GM23338 (cell line): ENCODE data around the gene SMG6. TPM values are rescaled to one million over a fixed set of nuclear protein-coding genes. Genes with fewer than 3 reads are reported as not detected.

Experiments
- ATAC-seq: fragments of 200-7000 bp; cut with Tn5 transposase; 3 replicates; pipeline ENCODE4 v1.9.1; 2020
- DNase-seq: peaks from one replicate; pipeline ENCODE4 v3.0.0-alpha.2; 2015; ENCODE audit warnings: low spot score
- H2AFZ ChIP-seq: fragments of 200-600 bp; sonication (generic); 2 replicates; pipeline ENCODE4 v1.8.0; 2016; ENCODE audit warnings: antibody characterized with exemption, mild to moderate bottlenecking, moderate library complexity
- H3F3A ChIP-seq: fragments of 200-600 bp; sonication (generic); replicated peaks from 2 replicates; pipeline ENCODE4 v1.8.0; 2017; ENCODE audit warnings: antibody characterized with exemption, mixed run types, low read depth
- H3K27ac ChIP-seq: fragments of 200-600 bp; sonication (generic); 2 replicates; pipeline ENCODE4 v1.6.1; 2016; ENCODE audit warnings: low read depth
- H3K27me3 ChIP-seq: fragments of 200-600 bp; sonication (generic); 2 replicates; pipeline ENCODE4 v1.8.0; 2016; ENCODE audit warnings: mild to moderate bottlenecking, mixed run types, moderate library complexity; ENCODE audit not compliant: insufficient read depth
- H3K36me3 ChIP-seq: fragments of 200-600 bp; sonication (generic); 2 replicates; pipeline ENCODE4 v1.8.0; 2016; ENCODE audit warnings: mild to moderate bottlenecking; ENCODE audit not compliant: insufficient read depth
- H3K4me1 ChIP-seq: fragments of 200-600 bp; sonication (generic); 2 replicates; pipeline ENCODE4 v1.8.0; 2016; ENCODE audit warnings: mild to moderate bottlenecking, moderate library complexity; ENCODE audit not compliant: insufficient read depth
- H3K4me2 ChIP-seq: fragments of 200-600 bp; sonication (generic); 2 replicates; pipeline ENCODE4 v1.7.1; 2017; ENCODE audit warnings: mixed run types
- H3K4me3 ChIP-seq: fragments of 200-600 bp; sonication (generic); 2 replicates; pipeline ENCODE4 v1.6.1; 2016; ENCODE audit warnings: mixed run types
- H3K79me2 ChIP-seq: fragments of 200-600 bp; sonication (generic); replicated peaks from 2 replicates; pipeline ENCODE4 v1.8.0; 2017; ENCODE audit warnings: mild to moderate bottlenecking; ENCODE audit not compliant: insufficient read depth
- H3K9me2 ChIP-seq: fragments of 200-600 bp; sonication (generic); 2 replicates; pipeline ENCODE4 v1.8.0; 2017; ENCODE audit not compliant: insufficient read depth
- H4K20me1 ChIP-seq: fragments of 200-600 bp; sonication (generic); replicated peaks from 2 replicates; pipeline ENCODE4 v1.8.0; 2017; ENCODE audit warnings: mild to moderate bottlenecking; ENCODE audit not compliant: insufficient read depth
- H3K27ac Mint-ChIP-seq: 2 replicates; pipeline ENCODE4 v1.8.0; 2020; ENCODE audit warnings: inconsistent platforms, mild to moderate bottlenecking, moderate library complexity, mixed read lengths
- H3K27me3 Mint-ChIP-seq: 3 replicates; pipeline ENCODE4 v1.8.0; 2022; ENCODE audit warnings: low read depth, mild to moderate bottlenecking, moderate library complexity, mixed read lengths, inconsistent platforms; ENCODE audit not compliant: insufficient read depth, poor library complexity
- H3K36me3 Mint-ChIP-seq: 3 replicates; pipeline ENCODE4 v1.8.0; 2021; ENCODE audit warnings: low read depth, mild to moderate bottlenecking, inconsistent platforms, moderate library complexity, mixed read lengths
- H3K4me1 Mint-ChIP-seq: 3 replicates; pipeline ENCODE4 v1.8.0; 2020; ENCODE audit warnings: mild to moderate bottlenecking, inconsistent platforms, mixed read lengths
- H3K4me3 Mint-ChIP-seq: 3 replicates; pipeline ENCODE4 v1.8.0; 2021; ENCODE audit warnings: moderate library complexity, mild to moderate bottlenecking, inconsistent platforms, mixed read lengths
- H3K9me3 Mint-ChIP-seq: 3 replicates; pipeline ENCODE4 v1.8.0; 2020; ENCODE audit warnings: moderate library complexity, mild to moderate bottlenecking, inconsistent platforms, mixed read lengths
- CREB1 ChIP-seq: fragments of 250-450 bp; sonication (Bioruptor Pico); IDR thresholded peaks from 2 replicates; pipeline ENCODE4 v1.5.0; 2020; ENCODE audit warnings: low read depth, mild to moderate bottlenecking, moderate library complexity
- EZH2phosphoT487 ChIP-seq: fragments of 200-600 bp; sonication (generic); IDR thresholded peaks from one replicate; pipeline ENCODE4 v1.8.1; 2018; ENCODE audit warnings: antibody characterized with exemption; ENCODE audit not compliant: unreplicated experiment
- ZNF331 ChIP-seq: fragments of 250-450 bp; sonication (Bioruptor Pico); IDR thresholded peaks from 2 replicates; pipeline ENCODE4 v1.5.0; 2020; ENCODE audit warnings: low read depth, mild to moderate bottlenecking, moderate library complexity
- ZNF462 ChIP-seq: fragments of 250-450 bp; sonication (Bioruptor Pico); IDR thresholded peaks from 2 replicates; pipeline ENCODE4 v1.5.0; 2020; ENCODE audit warnings: mild to moderate bottlenecking, moderate library complexity
- polyA plus RNA-seq: library from polyadenylated mRNA; unstranded; fragments of >200 nt; fragmentation: Nextera tagmentation; extraction: Ambion mirVana; gene quantifications from 2 replicates; pipeline ENCODE4 v1.2.1, GENCODE V29; 2016
- total RNA-seq: library from RNA; depleted of rRNA; stranded (reverse); fragments of >200 nt; shearing (Covaris generic); gene quantifications from 2 replicates; pipeline ENCODE4 v1.2.3, GENCODE V29; 2014

The SMG6 gene
- total and polyA plus RNA-seq, 2 experiments from 2014 or later = 10.4 to 43.1 TPM

DNA sequence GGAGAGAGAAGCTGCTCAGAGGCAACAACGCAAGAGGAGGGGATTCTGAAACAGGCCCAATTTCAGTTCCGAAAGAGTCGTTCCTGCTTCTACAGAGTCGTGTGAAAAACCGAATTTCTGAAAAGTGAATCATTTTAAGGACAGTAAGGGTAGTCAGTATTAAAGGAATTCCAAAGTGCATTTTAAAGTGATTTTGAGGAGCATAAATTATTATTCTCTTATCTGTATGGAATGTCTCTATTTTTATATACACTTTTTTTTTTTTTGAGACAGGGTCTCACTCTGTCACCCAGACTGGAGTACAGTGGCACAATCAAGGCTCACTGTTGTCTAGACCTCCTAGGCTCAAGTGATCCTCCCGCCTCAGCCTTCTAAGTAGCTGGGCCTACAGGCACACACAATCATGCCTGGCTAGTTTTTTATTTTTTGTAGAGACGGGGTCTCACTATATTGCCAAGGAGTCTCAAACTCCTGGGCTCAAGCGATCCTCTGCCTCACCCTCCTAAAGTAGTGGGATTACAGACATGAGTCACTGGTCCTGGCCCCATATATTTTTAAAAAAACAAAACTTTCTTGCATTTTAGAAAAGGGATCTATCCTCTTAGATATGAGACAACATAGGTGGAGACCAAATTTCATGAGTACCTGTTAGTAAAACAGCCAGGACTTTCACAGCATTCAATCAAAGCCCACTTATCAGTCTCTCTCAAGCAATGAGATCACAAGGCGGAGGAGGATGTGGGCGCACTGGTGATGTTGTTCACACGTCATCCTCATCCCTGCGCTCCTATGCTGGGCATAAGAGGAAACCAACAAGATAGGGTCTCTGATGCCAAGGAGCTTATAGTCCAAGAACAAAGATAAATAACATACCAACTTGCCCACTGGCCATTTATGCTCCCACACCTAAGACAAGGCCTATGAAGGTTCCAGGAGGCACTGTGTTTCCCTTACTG, 53.2 kb downstream of the SMG6 start (continued):
- TF ChIP-seq ZNF462 (no peak), ZNF331 (no peak), EZH2phosphoT487 (no peak), CREB1 (no peak)

DNA sequence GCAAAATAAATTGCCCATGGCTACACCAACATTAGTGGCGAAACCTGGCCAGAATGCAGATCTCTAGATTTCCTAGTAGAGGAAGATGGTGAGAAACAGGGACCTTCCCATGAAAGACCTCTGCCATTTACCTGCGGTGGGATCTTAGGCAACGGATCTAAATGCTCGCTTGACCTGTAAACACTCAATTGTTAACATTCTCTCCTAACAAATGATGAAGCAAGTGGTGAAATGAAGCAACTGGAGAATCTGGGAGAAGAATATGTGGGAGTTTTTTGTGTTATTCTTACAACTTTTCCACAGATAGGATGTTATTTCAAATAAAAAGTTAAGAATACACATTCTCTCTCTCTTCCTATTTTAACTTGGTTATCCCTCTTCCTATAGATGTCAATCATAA, 56.6 kb downstream of the SMG6 start:
- Histone ChIP-seq H3K4me2 (no peak overlapping the region), H2AFZ (no peak overlapping the region), H3K79me2 (no peaks in the 10 kb centered on the region), H3F3A (no peaks in the 10 kb centered on the region; the same call in 1 of the 2 replicates), H3K27me3 (no peaks in the 10 kb centered on the region), H3K4me3 (no peak overlapping the region), H3K9me2 (no peaks in the 10 kb centered on the region), H3K27ac (no peak overlapping the region), H3K36me3 (no peaks in the 10 kb centered on the region; the same call in 1 of the 2 replicates), H3K4me1 (no peaks in the 10 kb centered on the region), H4K20me1 (peaks cover 13% of the 10 kb centered on the region; the same call in 1 of the 2 replicates)
- Mint-ChIP-seq H3K36me3 (peaks cover 23% of the 10 kb centered on the region), H3K27ac (no peak overlapping the region), H3K4me1 (no peaks in the 10 kb centered on the region), H3K4me3 (no peak overlapping the region), H3K9me3 (no peaks in the 10 kb centered on the region), H3K27me3 (peaks cover 2% of the 10 kb centered on the region)
- DNase-seq (no peak), ATAC-seq (no peak)
- TF ChIP-seq ZNF331 = no peak
